Omental fat pad (tissue), 4 donors: Measurements from ENCODE around the gene CYTH3. TPM values are rescaled to one million over a fixed set of nuclear protein-coding genes. Genes with fewer than 3 reads are reported as not detected.
"Not testable (repeated sequence)": the region's sequence is repeated elsewhere in the genome, so short reads cannot be mapped to it uniquely, and the experiment has no call there.

Experiments used
- ATAC-seq: fragments of 150-250 bp; one replicate; pipeline ENCODE4 v1.9.1; 2016; ENCODE audit warnings: mild to moderate bottlenecking, moderate library complexity; ENCODE audit not compliant: low FRiP score
- DNase-seq: peaks from one replicate; pipeline ENCODE4 v3.0.0-alpha.2; 2019; ENCODE audit warnings: low spot score
- CTCF ChIP-seq, 3 donors: fragments of 450-650 bp; IDR thresholded peaks; one replicate each; pipeline ENCODE4 v1.5.1; 2016 to 2017; ENCODE audit warnings: antibody characterized with exemption in 3 of 3, mild to moderate bottlenecking in 3 of 3, moderate library complexity in 2 of 3
- total RNA-seq, 4 donors: library from RNA; depleted of rRNA; stranded (reverse); fragments of >200 nt; gene quantifications; one replicate each; pipeline ENCODE4 v1.1.0, GENCODE V29; 2016

Gene CYTH3
- total RNA-seq, 4 donors from 2014 or later = 34.2 to 87.0 (median 60.2) TPM

GRCh38 chr7:6232116-6232515 lies 40.3 kb downstream of the CYTH3 start:
- DNase-seq = no peak
- no peak for TF ChIP-seq CTCF (IDR thresholded peaks at IDR 0.05)
- no peak for ATAC-seq

GRCh38 chr7:6231184-6231583 lies 41.2 kb downstream of the CYTH3 start:
- TF ChIP-seq CTCF (IDR thresholded peaks at IDR 0.05) = no peak
- DNase-seq (no peak), ATAC-seq (no peak)

GRCh38 chr7:6229284-6229683 lies 43.1 kb downstream of the CYTH3 start:
- DNase-seq, ATAC-seq: not testable (repeated sequence)

GRCh38 chr7:6228361-6229229 lies 43.8 kb downstream of the CYTH3 start:
- DNase-seq (no peak), ATAC-seq (peak; percentile 78)
- TF ChIP-seq CTCF (IDR thresholded peaks at IDR 0.05) = no peak

- ATAC-seq (no peak), DNase-seq (no peak)
- no peak for TF ChIP-seq CTCF (IDR thresholded peaks at IDR 0.05)
Measured at GRCh38 chr7:6227294-6227846, 45.1 kb downstream of the CYTH3 start.

- DNase-seq = no peak
- no peak for TF ChIP-seq CTCF (IDR thresholded peaks at IDR 0.05)
- no peak for ATAC-seq
Measured at GRCh38 chr7:6226194-6226799, 46.1 kb downstream of the CYTH3 start.

- not testable (repeated sequence) for ATAC-seq, DNase-seq
Measured at GRCh38 chr7:6223411-6223810, 49.0 kb downstream of the CYTH3 start.

- ATAC-seq, DNase-seq: not testable (repeated sequence)
Measured at GRCh38 chr7:6223010-6223409, 49.4 kb downstream of the CYTH3 start.
